Stomach (tissue), 9 donors: ENCODE measurements around the gene TANGO2. TPM values are rescaled to one million over a fixed set of nuclear protein-coding genes. Genes with fewer than 3 reads are reported as not detected.
A peak's percentile ranks its signal among the peaks of the same experiment; 100 is the strongest.

Experiments
- DNase-seq, 2 donors: peaks; one replicate each; pipeline versions ENCODE4 v3.0.0 to v3.0.0-alpha.2; 2013 to 2019
- H3K27ac ChIP-seq, 5 donors: fragments of 200-600 bp in 4 of 5; sonication (generic) in 4 of 5; one replicate each; pipeline ENCODE4 v1.5.1; 2013 to 2019; ENCODE audit warnings: mild to moderate bottlenecking in 1 of 5, moderate library complexity in 1 of 5
- H3K27me3 ChIP-seq, 3 donors: fragments of 200-600 bp; sonication (generic); one replicate each; pipeline ENCODE4 v1.5.1; 2017 to 2019; ENCODE audit warnings: mixed run types in 1 of 3
- H3K36me3 ChIP-seq, 4 donors: fragments of 200-600 bp; sonication (generic); 1 replicate in 3 of 4; 2 replicates in 1 of 4; pipeline ENCODE4 v1.5.1; 2016 to 2019
- H3K4me1 ChIP-seq, 4 donors: fragments of 200-600 bp; sonication (generic); one replicate each; pipeline ENCODE4 v1.5.1; 2016 to 2019
- H3K4me3 ChIP-seq, 4 donors: fragments of 200-600 bp; sonication (generic) in 3 of 4; one replicate each; pipeline ENCODE4 v1.5.1; 2016 to 2019; ENCODE audit warnings: mild to moderate bottlenecking in 1 of 4
- H3K9me3 ChIP-seq, 4 donors: fragments of 200-600 bp; sonication (generic); one replicate each; pipeline ENCODE4 v1.5.1; 2016 to 2019
- CTCF ChIP-seq, 7 experiments: fragments of 450-650 bp in 4 of 7; fragments of 200-600 bp in 3 of 7; sonication (generic) in 3 of 7; IDR thresholded peaks; one replicate each; pipeline ENCODE4 v1.5.1; 2016 to 2019; ENCODE audit warnings: antibody characterized with exemption in 7 of 7, control low read depth in 2 of 7, mild to moderate bottlenecking in 1 of 7
- EP300 ChIP-seq: sonication (generic); formaldehyde crosslinking; IDR thresholded peaks from one replicate; pipeline ENCODE4 v1.6.1; 2017; ENCODE audit warnings: antibody characterized with exemption
- POLR2A ChIP-seq, 4 donors: fragments of 450-650 bp; IDR thresholded peaks; one replicate each; pipeline ENCODE4 v1.6.1; 2016; ENCODE audit warnings: antibody characterized with exemption in 4 of 4, control low read depth in 2 of 4, mild to moderate bottlenecking in 1 of 4, moderate library complexity in 1 of 4
- POLR2AphosphoS5 ChIP-seq, 3 donors: sonication (generic); formaldehyde crosslinking; IDR thresholded peaks; one replicate each; pipeline ENCODE4 v1.6.1; 2016; ENCODE audit warnings: antibody characterized with exemption in 3 of 3
- WGBS, 5 donors: extraction: QIAGEN DNeasy Blood & Tissue Kit in 3 of 5; methylation state at CpG; one replicate each; pipeline versions ENCODE4 v1.1.5 to v1.1.7; 2013 to 2018; 5-methylcytosine and 5-hydroxymethylcytosine counted together
- intact Hi-C: fragments of 100-400 bp; cut with DNase I; formaldehyde crosslinking; loops from one replicate; pipeline ENCODE4 v1.15.1; 2023; ENCODE audit warnings: low total_unique reads
- polyA plus RNA-seq, 3 donors: library from polyadenylated mRNA; stranded (reverse); fragments of 200-250 nt; gene quantifications; one replicate each; pipeline ENCODE4 v1.2.3, GENCODE V29; 2013
- total RNA-seq, 5 donors: library from RNA; depleted of rRNA; stranded (reverse); fragments of >200 nt; gene quantifications; one replicate each; pipeline versions ENCODE4 v1.1.0 to v1.2.3, GENCODE V29; 2014 to 2016
- donor health status: healthy with polysubstance abuse.
- donor health status: Bipolar disorder and iron deficiency.
- donor health status: healthy.

Gene TANGO2
- total and polyA plus RNA-seq, 8 donors = 13.8 to 38.8 (median 26.6) TPM

GRCh38 chr22:20025401-20026203 is 4.7 kb downstream of the TANGO2 start:
- Histone ChIP-seq H3K27ac (no peak overlapping the region), H3K36me3 (peaks cover 0 to 12% (median 7%) of the 10 kb centered on the region in 4 donors), H3K4me3 (no peak overlapping the region), H3K4me1 (peaks cover 17 to 44% (median 26%) of the 10 kb centered on the region in 4 donors), H3K27me3 (no peaks in the 10 kb centered on the region), H3K9me3 (no peaks in the 10 kb centered on the region)
- TF ChIP-seq POLR2A (IDR thresholded peaks at IDR 0.05) (no peak), EP300 (no peak), POLR2AphosphoS5 (IDR thresholded peaks at IDR 0.05) (no peak), CTCF (IDR thresholded peaks at IDR 0.05) (no peak)
- DNase-seq = peak in 1 of 2 donors; percentile 23
- intact Hi-C loops = no loop called here
- 89 to 96% (median 95%) methylated on average over 13 of the region's 13 CpGs for WGBS, 5 donors

GRCh38 chr22:20026204-20026908 is 5.4 kb downstream of the TANGO2 start:
- WGBS, 5 donors = 92 to 97% (median 96%) methylated on average over 13 of the region's 13 CpGs
- no peak overlapping the region for H3K4me3 ChIP-seq
- intact Hi-C loops = no loop called here
- H3K4me1 ChIP-seq = peaks cover 16 to 45% (median 23%) of the 10 kb centered on the region in 4 donors
- peak in 1 of 2 donors; percentile 2 for DNase-seq
- no peaks in the 10 kb centered on the region for H3K9me3 ChIP-seq
- TF ChIP-seq POLR2AphosphoS5 (IDR thresholded peaks at IDR 0.05) = no peak
- TF ChIP-seq EP300 = no peak
- no peak for TF ChIP-seq POLR2A (IDR thresholded peaks at IDR 0.05)
- no peak for TF ChIP-seq CTCF (IDR thresholded peaks at IDR 0.05)
- H3K27me3 ChIP-seq = no peaks in the 10 kb centered on the region
- peaks cover 0 to 14% (median 8%) of the 10 kb centered on the region in 4 donors for H3K36me3 ChIP-seq
- H3K27ac ChIP-seq = no peak overlapping the region

- no peaks in the 10 kb centered on the region for H3K9me3 ChIP-seq
- H3K4me3 ChIP-seq = no peak overlapping the region
- intact Hi-C loops = no loop called here
- 79 to 88% (median 83%) methylated on average over 12 of the region's 12 CpGs for WGBS, 5 donors
- peaks cover 0 to 22% (median 12%) of the 10 kb centered on the region in 4 donors for H3K36me3 ChIP-seq
- DNase-seq = no peak
- H3K27ac ChIP-seq = no peak overlapping the region
- TF ChIP-seq EP300 (no peak), POLR2A (IDR thresholded peaks at IDR 0.05) (no peak), POLR2AphosphoS5 (IDR thresholded peaks at IDR 0.05) (no peak), CTCF (IDR thresholded peaks at IDR 0.05) (no peak)
- H3K27me3 ChIP-seq = no peaks in the 10 kb centered on the region
- peaks cover 9 to 45% (median 21%) of the 10 kb centered on the region in 4 donors for H3K4me1 ChIP-seq
Observed at GRCh38 chr22:20026996-20027601, 6.2 kb downstream of the TANGO2 start.
